ENCODE results near the gene SLC7A9. TPM values are rescaled to one million over a fixed set of nuclear protein-coding genes. Genes with fewer than 3 reads are reported as not detected.

SLC7A9 gene
- total and polyA plus RNA-seq, 2 of the 13 experiments (the other 11 are each of a cell fraction or from before 2014, with no cell fraction given): 4.7 to 8.3 TPM

GRCh38 chr19:32859591-32859990 lies 10.0 kb downstream of the SLC7A9 start:
- FAIRE-seq (no peak), DNase-seq (ENCODE audit: low spot score) (no peak), ATAC-seq (no peak)
- 95% methylated on average over 19 of the region's 19 CpGs for WGBS (ENCODE audit: low lambda C conversion rate)
- BruUV-seq (replicated peaks): no TSS peak
- H3K4me2 ChIP-seq (ENCODE audit: low read depth, low read length): no peak overlapping the region
- H3K9me3 ChIP-seq (ENCODE audit: low read length): no peaks in the 10 kb centered on the region
- H2AFZ ChIP-seq (ENCODE audit: low read length): no peak overlapping the region
- H3K79me2 ChIP-seq (ENCODE audit: insufficient read depth, low read length): no peaks in the 10 kb centered on the region
- H3K27ac ChIP-seq (ENCODE audit: extremely low read length, insufficient read depth, low read length): no peak overlapping the region
- H4K20me1 ChIP-seq (ENCODE audit: insufficient read depth, low read length): no peaks in the 10 kb centered on the region
- no peak overlapping the region for H3K9ac ChIP-seq (ENCODE audit: insufficient read depth, low read depth, low read length)
- TF ChIP-seq, protein P1, sequence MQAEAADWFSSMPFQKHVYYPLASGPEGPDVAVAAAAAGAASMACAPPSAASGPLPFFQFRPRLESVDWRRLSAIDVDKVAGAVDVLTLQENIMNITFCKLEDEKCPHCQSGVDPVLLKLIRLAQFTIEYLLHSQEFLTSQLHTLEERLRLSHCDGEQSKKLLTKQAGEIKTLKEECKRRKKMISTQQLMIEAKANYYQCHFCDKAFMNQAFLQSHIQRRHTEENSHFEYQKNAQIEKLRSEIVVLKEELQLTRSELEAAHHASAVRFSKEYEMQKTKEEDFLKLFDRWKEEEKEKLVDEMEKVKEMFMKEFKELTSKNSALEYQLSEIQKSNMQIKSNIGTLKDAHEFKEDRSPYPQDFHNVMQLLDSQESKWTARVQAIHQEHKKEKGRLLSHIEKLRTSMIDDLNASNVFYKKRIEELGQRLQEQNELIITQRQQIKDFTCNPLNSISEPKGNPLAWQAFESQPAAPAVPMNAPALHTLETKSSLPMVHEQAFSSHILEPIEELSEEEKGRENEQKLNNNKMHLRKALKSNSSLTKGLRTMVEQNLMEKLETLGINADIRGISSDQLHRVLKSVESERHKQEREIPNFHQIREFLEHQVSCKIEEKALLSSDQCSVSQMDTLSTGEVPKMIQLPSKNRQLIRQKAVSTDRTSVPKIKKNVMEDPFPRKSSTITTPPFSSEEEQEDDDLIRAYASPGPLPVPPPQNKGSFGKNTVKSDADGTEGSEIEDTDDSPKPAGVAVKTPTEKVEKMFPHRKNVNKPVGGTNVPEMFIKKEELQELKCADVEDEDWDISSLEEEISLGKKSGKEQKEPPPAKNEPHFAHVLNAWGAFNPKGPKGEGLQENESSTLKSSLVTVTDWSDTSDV (CRISPR knock-in tag; IDR thresholded peaks at IDR 0.05): no peak
- TF ChIP-seq SIN3B (IDR thresholded peaks at IDR 0.05; ENCODE audit: low read length): no peak
- no peak for TF ChIP-seq ZNF761 (CRISPR knock-in tag; conservative IDR thresholded peaks at IDR 0.05)
- TF ChIP-seq, protein P2, sequence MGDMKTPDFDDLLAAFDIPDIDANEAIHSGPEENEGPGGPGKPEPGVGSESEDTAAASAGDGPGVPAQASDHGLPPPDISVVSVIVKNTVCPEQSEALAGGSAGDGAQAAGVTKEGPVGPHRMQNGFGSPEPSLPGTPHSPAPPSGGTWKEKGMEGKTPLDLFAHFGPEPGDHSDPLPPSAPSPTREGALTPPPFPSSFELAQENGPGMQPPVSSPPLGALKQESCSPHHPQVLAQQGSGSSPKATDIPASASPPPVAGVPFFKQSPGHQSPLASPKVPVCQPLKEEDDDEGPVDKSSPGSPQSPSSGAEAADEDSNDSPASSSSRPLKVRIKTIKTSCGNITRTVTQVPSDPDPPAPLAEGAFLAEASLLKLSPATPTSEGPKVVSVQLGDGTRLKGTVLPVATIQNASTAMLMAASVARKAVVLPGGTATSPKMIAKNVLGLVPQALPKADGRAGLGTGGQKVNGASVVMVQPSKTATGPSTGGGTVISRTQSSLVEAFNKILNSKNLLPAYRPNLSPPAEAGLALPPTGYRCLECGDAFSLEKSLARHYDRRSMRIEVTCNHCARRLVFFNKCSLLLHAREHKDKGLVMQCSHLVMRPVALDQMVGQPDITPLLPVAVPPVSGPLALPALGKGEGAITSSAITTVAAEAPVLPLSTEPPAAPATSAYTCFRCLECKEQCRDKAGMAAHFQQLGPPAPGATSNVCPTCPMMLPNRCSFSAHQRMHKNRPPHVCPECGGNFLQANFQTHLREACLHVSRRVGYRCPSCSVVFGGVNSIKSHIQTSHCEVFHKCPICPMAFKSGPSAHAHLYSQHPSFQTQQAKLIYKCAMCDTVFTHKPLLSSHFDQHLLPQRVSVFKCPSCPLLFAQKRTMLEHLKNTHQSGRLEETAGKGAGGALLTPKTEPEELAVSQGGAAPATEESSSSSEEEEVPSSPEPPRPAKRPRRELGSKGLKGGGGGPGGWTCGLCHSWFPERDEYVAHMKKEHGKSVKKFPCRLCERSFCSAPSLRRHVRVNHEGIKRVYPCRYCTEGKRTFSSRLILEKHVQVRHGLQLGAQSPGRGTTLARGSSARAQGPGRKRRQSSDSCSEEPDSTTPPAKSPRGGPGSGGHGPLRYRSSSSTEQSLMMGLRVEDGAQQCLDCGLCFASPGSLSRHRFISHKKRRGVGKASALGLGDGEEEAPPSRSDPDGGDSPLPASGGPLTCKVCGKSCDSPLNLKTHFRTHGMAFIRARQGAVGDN (CRISPR knock-in tag; IDR thresholded peaks at IDR 0.05): no peak
- TF ChIP-seq ZNF124 (CRISPR knock-in tag; IDR thresholded peaks at IDR 0.05): no peak
- no peak for TF ChIP-seq ZNF766 (CRISPR knock-in tag; IDR thresholded peaks at IDR 0.05; ENCODE audit: borderline replicate concordance)
- TF ChIP-seq, protein P3, sequence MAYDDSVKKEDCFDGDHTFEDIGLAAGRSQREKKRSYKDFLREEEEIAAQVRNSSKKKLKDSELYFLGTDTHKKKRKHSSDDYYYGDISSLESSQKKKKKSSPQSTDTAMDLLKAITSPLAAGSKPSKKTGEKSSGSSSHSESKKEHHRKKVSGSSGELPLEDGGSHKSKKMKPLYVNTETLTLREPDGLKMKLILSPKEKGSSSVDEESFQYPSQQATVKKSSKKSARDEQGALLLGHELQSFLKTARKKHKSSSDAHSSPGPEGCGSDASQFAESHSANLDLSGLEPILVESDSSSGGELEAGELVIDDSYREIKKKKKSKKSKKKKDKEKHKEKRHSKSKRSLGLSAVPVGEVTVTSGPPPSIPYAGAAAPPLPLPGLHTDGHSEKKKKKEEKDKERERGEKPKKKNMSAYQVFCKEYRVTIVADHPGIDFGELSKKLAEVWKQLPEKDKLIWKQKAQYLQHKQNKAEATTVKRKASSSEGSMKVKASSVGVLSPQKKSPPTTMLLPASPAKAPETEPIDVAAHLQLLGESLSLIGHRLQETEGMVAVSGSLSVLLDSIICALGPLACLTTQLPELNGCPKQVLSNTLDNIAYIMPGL (CRISPR knock-in tag; IDR thresholded peaks at IDR 0.05; ENCODE audit: borderline replicate concordance in 1 of 2, low read depth in 1 of 2): no peak
- no peak for TF ChIP-seq RELA (CRISPR knock-in tag; IDR thresholded peaks at IDR 0.05)
- no peak for TF ChIP-seq SRSF1 (optimal IDR thresholded peaks at IDR 0.05; ENCODE audit: low read depth, low read length)
- TF ChIP-seq CENPBD1 (CRISPR knock-in tag; IDR thresholded peaks at IDR 0.05; ENCODE audit: borderline replicate concordance, low read depth): no peak
- TF ChIP-seq CENPX (CRISPR knock-in tag; IDR thresholded peaks at IDR 0.05): no peak
- TF ChIP-seq NFIB (CRISPR knock-in tag; IDR thresholded peaks at IDR 0.05; ENCODE audit: borderline replicate concordance): no peak
- no peak for TF ChIP-seq SATB2 (CRISPR knock-in tag; IDR thresholded peaks at IDR 0.05)
- in situ Hi-C loops (cut with HindIII; ENCODE audit: extremely low pct_ligation_motif_present, low pct_unique_long_range_greater_than_20kb) (no loop called here), intact Hi-C loops (cut with micrococcal nuclease; ENCODE audit: unreplicated experiment) (no loop called here)
- no peaks in the 10 kb centered on the region for H3K27me3 ChIP-seq (ENCODE audit: control insufficient read depth in 1 of 2, insufficient read depth in 2 of 2, low read length in 2 of 2)
- POLR2A ChIA-PET: no interaction called here
- H3K36me3 ChIP-seq (replicated peaks in 1 of 2; ENCODE audit: control insufficient read depth in 1 of 2, insufficient read depth in 2 of 2, low read length in 2 of 2): peaks cover 2 to 10% of the 10 kb centered on the region in 2 experiments; a peak in 4 of 5 replicates
- H3K4me1 ChIP-seq (ENCODE audit: insufficient read depth, low read length): no peaks in the 10 kb centered on the region
- no peak overlapping the region for H3K4me3 ChIP-seq (replicated peaks in 1 of 3; ENCODE audit: insufficient read depth in 1 of 3, low read depth in 2 of 3, low read length in 3 of 3)
- CTCF ChIA-PET (ENCODE audit: low intra/inter-chr PET ratio, low total read pairs): no interaction called here
